ENCODE results near the gene LGALS12. TPM values are rescaled to one million over a fixed set of nuclear protein-coding genes. Genes with fewer than 3 reads are reported as not detected.

The LGALS12 gene
- total and polyA plus RNA-seq, 2 of the 13 experiments (the other 11 are each of a cell fraction or from before 2014, with no cell fraction given) = not detected

- TF ChIP-seq ZNF549 (CRISPR knock-in tag; IDR thresholded peaks at IDR 0.05) (no peak), SIX4 (CRISPR knock-in tag; IDR thresholded peaks at IDR 0.05) (no peak)
Measured at GRCh38 chr11:63462137-63462536, 43.7 kb upstream of the LGALS12 start (continued).

DNA sequence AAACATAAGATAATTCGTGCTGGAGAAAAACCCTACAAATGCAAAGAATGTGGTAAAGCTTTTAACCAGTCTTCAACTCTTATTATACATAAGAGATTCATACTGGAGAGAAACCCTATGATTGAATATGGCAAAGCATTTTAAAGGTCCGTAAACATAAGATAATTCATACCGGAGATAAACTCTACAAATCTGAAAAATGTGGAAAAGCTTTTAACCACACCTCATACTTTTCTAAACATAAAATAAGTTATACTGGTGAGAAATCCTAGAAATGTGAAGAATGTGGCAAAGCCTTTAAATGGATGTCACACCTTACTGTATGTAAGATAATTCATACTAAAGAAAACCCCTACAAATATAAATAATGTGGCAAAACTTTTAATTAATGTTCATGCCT lies 35.6 kb upstream of the LGALS12 start:
- Histone ChIP-seq H3K4me3 (replicated peaks in 1 of 3; ENCODE audit: insufficient read depth in 1 of 3, low read depth in 2 of 3, low read length in 3 of 3) (no peak overlapping the region), H3K4me2 (ENCODE audit: low read depth, low read length) (no peak overlapping the region), H3K36me3 (replicated peaks in 1 of 2; ENCODE audit: control insufficient read depth in 1 of 2, insufficient read depth in 2 of 2, low read length in 2 of 2) (no peaks in the 10 kb centered on the region), H3K79me2 (ENCODE audit: insufficient read depth, low read length) (no peaks in the 10 kb centered on the region), H4K20me1 (ENCODE audit: insufficient read depth, low read length) (no peaks in the 10 kb centered on the region), H3K27me3 (ENCODE audit: control insufficient read depth in 1 of 2, insufficient read depth in 2 of 2, low read length in 2 of 2) (no peaks in the 10 kb centered on the region; a peak in 1 of 5 replicates), H3K9me3 (ENCODE audit: low read length) (no peaks in the 10 kb centered on the region), H3K27ac (ENCODE audit: extremely low read length, insufficient read depth, low read length) (no peak overlapping the region), H3K4me1 (ENCODE audit: insufficient read depth, low read length) (no peaks in the 10 kb centered on the region), H2AFZ (ENCODE audit: low read length) (no peak overlapping the region), H3K9ac (ENCODE audit: insufficient read depth, low read depth, low read length) (no peak overlapping the region)
- WGBS (ENCODE audit: low lambda C conversion rate) = 41% methylated on average over 3 of the region's 3 CpGs
- intact Hi-C loops (cut with micrococcal nuclease; ENCODE audit: unreplicated experiment) = no loop called here
- FAIRE-seq = no peak
- no peak for DNase-seq (ENCODE audit: low spot score)
- POLR2A ChIA-PET = no interaction called here
- ATAC-seq = no peak
- CTCF ChIA-PET (ENCODE audit: low intra/inter-chr PET ratio, low total read pairs) = no interaction called here
- in situ Hi-C loops (cut with HindIII; ENCODE audit: extremely low pct_ligation_motif_present, low pct_unique_long_range_greater_than_20kb) = no loop called here
- no TSS peak for BruUV-seq (replicated peaks)
- no peak for TF ChIP-seq FOXC1 (CRISPR knock-in tag; IDR thresholded peaks at IDR 0.05; ENCODE audit: borderline replicate concordance)
- TF ChIP-seq ZNF788 (CRISPR knock-in tag; IDR thresholded peaks at IDR 0.05; ENCODE audit: borderline replicate concordance) = no peak
- no peak for TF ChIP-seq TP53 (CRISPR knock-in tag; conservative IDR thresholded peaks at IDR 0.05)
- no peak for TF ChIP-seq ZNF382 (CRISPR knock-in tag; IDR thresholded peaks at IDR 0.05; ENCODE audit: borderline replicate concordance)
- TF ChIP-seq STAT6 (CRISPR knock-in tag; IDR thresholded peaks at IDR 0.05; ENCODE audit: borderline replicate concordance) = no peak
- TF ChIP-seq KLF11 (CRISPR knock-in tag; IDR thresholded peaks at IDR 0.05) = no peak
- TF ChIP-seq ZBTB4 (CRISPR knock-in tag; IDR thresholded peaks at IDR 0.05; ENCODE audit: borderline replicate concordance) = no peak
- no peak for TF ChIP-seq MBNL3 (CRISPR knock-in tag; conservative IDR thresholded peaks at IDR 0.05)
- TF ChIP-seq RORA (CRISPR knock-in tag; IDR thresholded peaks at IDR 0.05) = no peak
- no peak for TF ChIP-seq ZC3H13 (CRISPR knock-in tag; IDR thresholded peaks at IDR 0.05)
- TF ChIP-seq ARHGAP35 (CRISPR knock-in tag; IDR thresholded peaks at IDR 0.05; ENCODE audit: borderline replicate concordance) = no peak
- TF ChIP-seq SALL2 (CRISPR knock-in tag; IDR thresholded peaks at IDR 0.05) = no peak
- TF ChIP-seq, protein P1, sequence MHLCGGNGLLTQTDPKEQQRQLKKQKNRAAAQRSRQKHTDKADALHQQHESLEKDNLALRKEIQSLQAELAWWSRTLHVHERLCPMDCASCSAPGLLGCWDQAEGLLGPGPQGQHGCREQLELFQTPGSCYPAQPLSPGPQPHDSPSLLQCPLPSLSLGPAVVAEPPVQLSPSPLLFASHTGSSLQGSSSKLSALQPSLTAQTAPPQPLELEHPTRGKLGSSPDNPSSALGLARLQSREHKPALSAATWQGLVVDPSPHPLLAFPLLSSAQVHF (CRISPR knock-in tag; IDR thresholded peaks at IDR 0.05) = no peak
- no peak for TF ChIP-seq HDAC2 (CRISPR knock-in tag; IDR thresholded peaks at IDR 0.05)
- TF ChIP-seq ZIK1 (CRISPR knock-in tag; IDR thresholded peaks at IDR 0.05; ENCODE audit: borderline replicate concordance, low read depth) = no peak
- no peak for TF ChIP-seq MEIS1 (CRISPR knock-in tag; IDR thresholded peaks at IDR 0.05; ENCODE audit: borderline replicate concordance)
